Ammon's horn (tissue), 1 donor: ENCODE results near the gene TRPM8.

Source experiments
- DNase-seq: peaks from one replicate; pipeline ENCODE4 v3.0.0-alpha.2; 2016; ENCODE audit warnings: low spot score

Gene TRPM8

DNA sequence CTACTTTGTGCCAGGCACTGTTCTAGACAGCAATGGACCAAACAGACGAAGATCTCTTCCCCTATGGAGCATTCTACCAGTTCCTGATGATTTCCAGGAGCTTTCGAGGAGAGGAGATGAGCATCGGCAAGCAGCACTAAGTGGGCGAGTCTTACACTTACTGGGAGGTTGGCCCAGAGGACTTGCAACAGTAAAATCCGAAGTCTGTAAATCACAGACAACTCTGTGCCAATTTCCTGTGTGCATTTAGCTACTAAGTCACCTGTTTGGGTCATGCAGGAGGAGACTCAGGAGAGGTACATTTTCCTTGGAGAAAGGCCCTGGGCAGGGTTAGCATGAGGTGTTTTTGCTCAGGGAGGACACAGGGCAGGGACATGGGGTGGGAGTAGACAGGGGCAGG is 58.9 kb downstream of the TRPM8 start:
- DNase-seq, result no peak

DNA sequence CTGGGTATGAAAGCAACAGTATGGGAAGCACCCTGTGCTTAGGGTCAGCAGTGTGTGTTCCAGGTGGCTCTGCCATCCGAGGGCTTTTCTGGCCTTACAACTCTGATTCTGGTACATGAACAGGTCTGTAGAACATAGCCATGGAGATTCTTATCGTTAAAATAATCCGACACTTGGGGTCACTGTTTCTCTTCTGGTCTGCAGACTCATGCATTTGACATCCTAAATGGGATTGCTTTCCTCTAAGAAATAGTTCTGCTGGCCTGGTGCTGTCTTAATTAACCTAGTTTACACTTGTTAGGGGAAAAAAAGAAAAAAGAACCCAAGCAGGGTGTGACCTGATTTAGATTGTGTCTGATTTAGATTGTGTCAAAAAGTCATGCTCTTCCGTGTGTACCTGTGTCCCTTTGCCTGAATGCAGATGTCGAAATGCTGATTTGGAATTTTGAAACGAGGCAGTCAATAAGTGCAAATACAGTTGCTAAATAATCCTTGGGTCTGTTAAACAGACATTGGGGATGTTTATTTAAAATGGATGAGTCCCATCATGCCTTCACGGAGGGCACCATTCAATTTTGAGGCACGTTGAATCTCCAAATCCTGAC is 59.6 kb downstream of the TRPM8 start:
- peak; percentile 74 for DNase-seq

DNA sequence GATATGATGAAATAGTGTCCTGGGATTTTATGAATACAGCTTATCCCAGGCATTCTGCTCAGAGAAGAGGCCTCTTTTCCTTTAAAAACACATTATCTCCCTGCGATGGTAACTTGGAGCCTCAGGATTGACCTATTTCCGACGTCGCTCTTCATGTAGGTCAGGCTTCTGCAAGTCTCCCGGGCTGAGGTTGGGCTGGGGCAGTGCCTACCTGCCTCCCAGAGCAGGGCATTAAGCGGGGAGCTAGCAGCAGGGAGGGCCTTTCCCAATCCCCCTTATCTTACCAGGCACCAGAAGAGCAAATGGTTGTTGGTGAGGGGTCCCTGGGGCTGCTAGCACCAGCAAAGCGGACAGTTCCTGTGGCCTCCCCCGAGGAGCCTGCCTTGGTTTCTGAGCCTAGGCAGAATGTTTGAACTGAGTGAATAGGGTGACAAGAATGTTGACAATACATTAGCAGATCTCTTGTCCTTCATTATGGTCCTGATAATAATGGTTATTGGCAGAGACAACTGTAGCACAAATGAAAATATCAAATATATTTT is 60.2 kb downstream of the TRPM8 start:
- no peak for DNase-seq

DNA sequence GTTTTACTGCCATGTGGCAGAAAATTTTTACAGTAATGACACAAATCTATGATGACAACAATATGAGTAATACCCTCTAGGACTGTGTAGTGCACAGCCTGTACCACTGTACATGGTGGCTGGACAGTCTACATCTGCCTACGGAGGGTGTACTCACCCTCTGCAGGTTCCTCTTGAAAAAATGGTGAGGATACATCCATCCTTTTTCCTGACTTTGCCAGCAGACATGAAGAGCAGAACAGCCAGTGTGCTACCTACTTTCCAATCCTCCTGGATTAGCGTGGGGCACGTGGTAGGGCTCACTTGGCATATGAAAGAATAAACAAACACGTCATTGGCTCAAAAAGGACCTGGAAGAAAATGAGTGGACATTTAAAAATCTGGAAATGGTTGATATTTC is 62.6 kb downstream of the TRPM8 start:
- no peak for DNase-seq

- peak; percentile 24 for DNase-seq
These were observed 63.9 kb downstream of the TRPM8 start for GRCh38 chr2:233980955-233981561.

- no peak for DNase-seq
These were observed 64.6 kb downstream of the TRPM8 start for GRCh38 chr2:233981574-233982420.

DNA sequence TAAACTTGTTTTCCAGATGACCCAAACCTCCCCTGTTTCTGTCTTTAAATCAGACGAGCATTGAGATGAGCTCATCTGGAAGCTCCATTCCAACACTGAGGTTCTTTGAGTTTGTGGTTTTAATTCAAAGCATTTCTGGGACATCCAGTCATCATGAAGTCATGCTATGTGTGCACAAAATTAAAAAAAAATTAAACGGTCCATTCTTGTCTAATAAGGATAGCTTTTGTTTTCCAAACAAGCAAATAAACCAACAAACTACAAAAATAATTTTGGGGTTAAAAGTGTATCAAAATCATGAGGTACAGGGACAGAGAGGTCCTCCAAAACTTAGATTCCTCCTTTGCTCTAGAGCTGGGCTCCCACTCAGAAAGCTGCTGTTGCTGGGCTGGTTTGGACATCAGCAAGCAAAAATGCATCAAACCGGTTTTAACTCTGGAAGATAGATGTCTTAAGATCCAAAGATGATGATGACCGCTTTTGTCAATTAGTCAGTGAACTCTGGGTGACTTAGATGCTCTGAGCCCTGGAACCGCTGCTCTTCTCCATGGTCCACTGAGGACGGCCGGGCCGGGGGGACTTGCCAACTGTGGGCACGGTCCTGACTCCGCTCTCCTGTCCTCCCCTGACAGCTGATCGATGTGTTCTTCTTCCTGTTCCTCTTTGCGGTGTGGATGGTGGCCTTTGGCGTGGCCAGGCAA is 65.4 kb downstream of the TRPM8 start:
- no peak for DNase-seq

- DNase-seq, result no peak
These were observed 66.3 kb downstream of the TRPM8 start for GRCh38 chr2:233983445-233983844.

DNA sequence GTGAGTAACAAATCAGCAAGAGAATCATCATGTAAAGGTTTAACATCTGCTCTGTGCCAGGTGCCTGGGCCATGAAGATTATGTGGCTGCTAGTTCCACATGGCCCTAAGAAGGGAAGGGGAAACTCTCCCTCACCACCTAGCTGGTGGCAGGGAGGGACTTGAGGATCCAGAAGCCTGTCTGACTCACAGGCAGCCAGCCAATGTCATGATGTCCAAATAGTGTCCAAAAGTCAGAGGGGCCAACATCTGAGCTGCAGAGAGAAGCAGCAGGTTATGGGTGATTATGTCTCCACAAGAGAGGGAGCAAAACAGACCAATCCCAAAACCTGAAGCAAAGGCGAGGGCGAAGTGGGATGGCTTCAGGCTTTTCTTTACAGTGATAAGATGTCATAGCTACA is 71.4 kb downstream of the TRPM8 start:
- no peak for DNase-seq

GRCh38 chr2:233989221-233989858 is 72.2 kb downstream of the TRPM8 start:
- no peak for DNase-seq

- no peak for DNase-seq
These were observed 73.2 kb downstream of the TRPM8 start for GRCh38 chr2:233990261-233990798.

- no peak for DNase-seq
These were observed 74.0 kb downstream of the TRPM8 start for GRCh38 chr2:233991196-233991595.

DNA sequence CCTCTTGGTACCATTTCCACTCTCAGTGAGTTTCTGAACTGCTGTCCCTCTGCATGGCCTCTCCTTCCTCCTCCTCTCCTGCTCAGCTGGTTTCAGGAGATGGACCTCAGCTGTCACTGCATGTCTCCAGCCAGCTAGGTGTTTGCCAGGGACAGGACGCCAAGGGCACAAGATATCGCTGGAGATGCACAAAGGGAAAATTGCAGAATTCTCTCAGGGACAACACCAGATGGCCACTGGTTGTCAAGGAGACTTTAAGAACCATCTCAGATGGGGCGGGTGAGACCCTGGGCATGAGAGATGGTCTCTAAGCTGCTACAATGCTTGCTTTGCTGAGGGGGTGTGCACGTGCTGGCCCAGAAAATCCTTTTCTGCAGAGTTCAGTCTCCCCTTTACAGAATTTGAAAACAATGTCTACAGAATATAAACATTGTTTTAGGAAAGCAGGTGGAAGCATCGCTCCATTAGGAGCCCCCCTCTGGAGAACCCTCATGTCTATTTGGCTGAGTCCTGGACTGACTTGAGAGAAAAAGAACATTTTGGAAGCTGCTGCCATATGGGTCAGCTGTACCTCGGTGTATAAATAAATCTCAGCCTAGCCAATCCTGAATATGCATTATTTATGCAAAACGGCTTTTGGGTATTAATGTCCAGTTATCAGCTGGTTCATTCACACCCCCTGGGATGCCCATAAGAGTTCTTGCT is 75.5 kb downstream of the TRPM8 start:
- DNase-seq, result no peak

GRCh38 chr2:233993461-233993860 is 76.3 kb downstream of the TRPM8 start:
- DNase-seq, result no peak

- DNase-seq, result no peak
These were observed 77.0 kb downstream of the TRPM8 start for GRCh38 chr2:233994151-233994550.

DNA sequence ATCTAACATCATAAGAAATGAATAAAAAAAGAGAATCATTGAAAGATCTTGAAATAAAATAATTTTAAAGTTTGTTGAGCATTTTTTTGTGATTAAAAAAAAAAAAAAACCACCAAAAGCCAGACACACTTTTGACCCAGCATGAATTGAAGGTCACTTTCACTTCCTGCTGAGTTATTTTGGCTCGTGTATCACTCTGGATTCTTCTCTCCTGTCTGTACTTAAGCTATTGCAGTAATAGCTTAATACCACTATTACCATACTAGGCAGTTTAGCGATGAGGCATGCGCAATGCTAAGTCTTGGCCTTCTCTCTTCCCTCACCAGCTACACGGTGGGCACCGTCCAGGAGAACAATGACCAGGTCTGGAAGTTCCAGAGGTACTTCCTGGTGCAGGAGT is 78.8 kb downstream of the TRPM8 start:
- no peak for DNase-seq

DNA sequence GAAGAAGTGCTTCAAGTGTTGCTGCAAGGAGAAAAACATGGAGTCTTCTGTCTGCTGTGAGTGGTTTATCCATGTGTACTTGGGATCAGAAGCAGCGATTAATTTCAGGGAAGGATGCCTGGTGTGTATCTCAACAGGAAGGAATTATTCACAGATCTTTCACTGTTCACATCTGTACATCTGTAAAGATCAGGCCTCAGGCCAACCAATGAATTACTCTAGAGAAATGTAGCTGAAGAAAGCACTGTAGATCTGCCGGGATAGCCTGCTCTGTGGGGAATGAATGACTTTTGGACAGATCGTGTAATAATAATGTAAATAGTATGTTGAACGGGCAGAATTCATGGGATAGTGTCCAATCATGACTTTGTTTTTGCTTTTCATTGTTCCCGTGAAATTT is 79.3 kb downstream of the TRPM8 start:
- no peak for DNase-seq

GRCh38 chr2:233997707-233998106 is 80.5 kb downstream of the TRPM8 start:
- DNase-seq, result no peak

DNA sequence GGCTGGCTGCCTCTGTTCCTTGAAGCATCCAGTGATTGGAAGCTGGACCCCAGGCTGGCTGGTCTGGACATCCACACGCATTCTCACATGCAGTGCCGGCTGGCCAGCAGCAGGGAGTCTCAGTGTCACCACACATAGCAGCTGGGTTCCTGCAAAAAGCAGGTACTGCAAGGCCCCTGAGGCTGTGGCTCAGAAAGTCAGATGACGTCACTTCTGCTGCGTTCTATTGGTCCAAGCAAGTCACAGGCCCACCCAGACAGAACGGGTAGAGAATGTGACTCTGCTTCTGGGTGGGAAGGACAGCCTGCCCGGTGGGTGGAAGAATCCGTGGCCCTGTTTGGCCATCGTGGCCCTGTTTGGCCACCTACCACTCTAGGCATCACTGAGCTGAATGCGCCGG is 82.0 kb downstream of the TRPM8 start:
- DNase-seq, result no peak

- no peak for DNase-seq
These were observed 84.4 kb downstream of the TRPM8 start for GRCh38 chr2:234001380-234002160.
